GM18867 (cell line): Measurements from ENCODE around the gene SLC35G6.
"Not testable (repeated sequence)": the region's sequence is repeated elsewhere in the genome, so short reads cannot be mapped to it uniquely, and the experiment has no call there.

ENCODE experiments used
- ATAC-seq: cut with Tn5 transposase; IDR thresholded peaks from one replicate; pipeline ENCODE4 v1.9.1; 2021; ENCODE audit warnings: mild to moderate bottlenecking, moderate library complexity; ENCODE audit not compliant: unreplicated experiment

SLC35G6 gene

GRCh38 chr17:7477392-7478275 lies 3.6 kb upstream of the SLC35G6 start:
- ATAC-seq: no peak

- no peak for ATAC-seq
Measured at GRCh38 chr17:7478276-7479212, 2.7 kb upstream of the SLC35G6 start.

GRCh38 chr17:7479213-7480088 lies 1.8 kb upstream of the SLC35G6 start, which contains the start of gene ZBTB4:
Gene ZBTB4, minus strand, starts transcription at chr17:7479631. Its CDS starts 12,830 bp downstream, at chr17:7466801.
- no peak for ATAC-seq

- ATAC-seq: no peak
Measured at GRCh38 chr17:7480089-7480384, 1.2 kb upstream of the SLC35G6 start.

GRCh38 chr17:7481842-7482741 lies 846 bp downstream of the SLC35G6 start:
- not testable (repeated sequence) for ATAC-seq

GRCh38 chr17:7482742-7483088 lies 1.5 kb downstream of the SLC35G6 start:
- not testable (repeated sequence) for ATAC-seq

- ATAC-seq: peak; percentile 30
Measured at GRCh38 chr17:7483255-7484066, 2.2 kb downstream of the SLC35G6 start.

GRCh38 chr17:7484067-7484918 lies 3.0 kb downstream of the SLC35G6 start, which contains the start of gene POLR2A:
Gene POLR2A, plus strand, starts transcription at chr17:7484366.
- peak; percentile 58 for ATAC-seq

GRCh38 chr17:7484919-7485377 lies 3.7 kb downstream of the SLC35G6 start:
- ATAC-seq: no peak

GRCh38 chr17:7486181-7486580 lies 4.9 kb downstream of the SLC35G6 start:
- no peak for ATAC-seq

GRCh38 chr17:7490144-7490543 lies 8.9 kb downstream of the SLC35G6 start:
- ATAC-seq: no peak

- no peak for ATAC-seq
Measured at GRCh38 chr17:7491583-7491982, 10.3 kb downstream of the SLC35G6 start.

GRCh38 chr17:7493941-7494340 lies 12.7 kb downstream of the SLC35G6 start:
- ATAC-seq: no peak

- ATAC-seq: no peak
Measured at GRCh38 chr17:7495906-7496434, 14.7 kb downstream of the SLC35G6 start.

- ATAC-seq: no peak
Measured at GRCh38 chr17:7496470-7497183, 15.4 kb downstream of the SLC35G6 start.

- no peak for ATAC-seq
Measured at GRCh38 chr17:7497228-7497627, 16.0 kb downstream of the SLC35G6 start.

- ATAC-seq: no peak
Measured at GRCh38 chr17:7497636-7498035, 16.4 kb downstream of the SLC35G6 start.
